Inflammatory macrophage treated with lipopolysaccharide for 1 hour (primary cell): ENCODE data around the gene NUDT22.

ENCODE experiments used
- DNase-seq, 2 donors: peaks; one replicate each; pipeline ENCODE4 v3.0.0-alpha.2; 2020 to 2022

Gene NUDT22, protein sequence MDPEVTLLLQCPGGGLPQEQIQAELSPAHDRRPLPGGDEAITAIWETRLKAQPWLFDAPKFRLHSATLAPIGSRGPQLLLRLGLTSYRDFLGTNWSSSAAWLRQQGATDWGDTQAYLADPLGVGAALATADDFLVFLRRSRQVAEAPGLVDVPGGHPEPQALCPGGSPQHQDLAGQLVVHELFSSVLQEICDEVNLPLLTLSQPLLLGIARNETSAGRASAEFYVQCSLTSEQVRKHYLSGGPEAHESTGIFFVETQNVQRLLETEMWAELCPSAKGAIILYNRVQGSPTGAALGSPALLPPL

GRCh38 chr11:64225608-64226506 is at the start of gene NUDT22, which contains the start of gene TRPT1:
TSS of gene NUDT22 (plus strand) at chr11:64226274. CDS start at chr11:64226653, 379 bp downstream.
TSS of gene TRPT1 (minus strand) at chr11:64226186. CDS start at chr11:64225860, 326 bp downstream.
- DNase-seq = peak; percentile 82 to 94

GRCh38 chr11:64176751-64177150 is 49.3 kb upstream of the NUDT22 start:
- no peak for DNase-seq

DNA sequence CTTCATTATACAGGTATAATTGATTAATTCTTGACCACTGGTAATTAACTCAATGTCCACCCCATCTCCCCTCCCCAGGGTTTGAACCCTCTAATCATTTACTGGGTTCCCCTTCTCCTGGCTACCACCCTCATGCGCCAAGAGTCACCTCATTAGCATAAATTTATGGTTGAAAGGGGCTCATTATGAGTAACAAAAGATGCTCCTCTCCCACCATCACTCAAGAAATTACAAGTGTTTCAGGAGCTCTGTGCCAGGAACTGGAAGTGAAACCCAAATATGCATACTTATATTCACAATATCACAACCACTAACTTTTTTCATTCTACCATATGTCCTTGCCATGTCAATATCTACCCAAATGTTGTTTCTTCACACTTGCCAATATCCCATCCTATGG is 47.9 kb upstream of the NUDT22 start:
- DNase-seq = no peak

DNA sequence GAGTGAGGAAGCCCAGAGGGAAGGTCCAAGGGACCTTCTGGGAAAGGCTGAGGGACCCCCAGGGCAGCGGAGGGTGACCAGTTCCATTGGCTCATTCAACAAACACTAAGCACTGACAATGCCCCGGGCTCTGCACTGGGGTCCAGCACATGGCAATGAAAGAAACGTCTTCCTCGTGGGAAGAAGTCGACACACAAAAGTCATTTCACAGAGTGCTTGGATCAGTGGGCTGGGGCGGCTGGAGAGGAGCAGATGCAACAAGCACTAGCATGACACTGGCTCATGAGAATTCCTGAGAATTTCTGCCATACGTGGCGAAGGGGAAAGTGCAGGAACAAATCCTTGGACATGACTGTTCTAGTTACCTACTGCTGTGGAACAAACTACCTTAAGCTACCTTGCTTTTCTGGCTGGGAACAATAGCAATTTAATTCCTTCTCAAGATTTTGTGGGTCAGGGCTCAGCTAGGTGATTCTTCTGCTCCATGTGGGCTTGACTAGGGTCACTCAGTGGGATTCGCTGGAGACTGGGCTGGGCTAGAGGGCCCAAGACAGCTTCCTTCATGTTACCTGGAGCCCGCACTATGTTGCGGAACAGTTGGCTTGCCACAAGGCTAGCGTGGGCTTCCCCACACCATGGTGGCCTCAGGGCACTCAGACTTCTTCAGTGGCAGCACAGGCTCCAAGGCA is 47.0 kb upstream of the NUDT22 start:
- no peak for DNase-seq

- no peak for DNase-seq
These were observed 45.2 kb upstream of the NUDT22 start for GRCh38 chr11:64180891-64181290.

- DNase-seq = peak; percentile 87 to 88
These were observed 44.3 kb upstream of the NUDT22 start for GRCh38 chr11:64181506-64182411.

GRCh38 chr11:64183890-64184289 is 42.2 kb upstream of the NUDT22 start:
- DNase-seq = no peak

- peak; percentile 62 to 72 for DNase-seq
These were observed 40.8 kb upstream of the NUDT22 start for GRCh38 chr11:64185175-64185692.

DNA sequence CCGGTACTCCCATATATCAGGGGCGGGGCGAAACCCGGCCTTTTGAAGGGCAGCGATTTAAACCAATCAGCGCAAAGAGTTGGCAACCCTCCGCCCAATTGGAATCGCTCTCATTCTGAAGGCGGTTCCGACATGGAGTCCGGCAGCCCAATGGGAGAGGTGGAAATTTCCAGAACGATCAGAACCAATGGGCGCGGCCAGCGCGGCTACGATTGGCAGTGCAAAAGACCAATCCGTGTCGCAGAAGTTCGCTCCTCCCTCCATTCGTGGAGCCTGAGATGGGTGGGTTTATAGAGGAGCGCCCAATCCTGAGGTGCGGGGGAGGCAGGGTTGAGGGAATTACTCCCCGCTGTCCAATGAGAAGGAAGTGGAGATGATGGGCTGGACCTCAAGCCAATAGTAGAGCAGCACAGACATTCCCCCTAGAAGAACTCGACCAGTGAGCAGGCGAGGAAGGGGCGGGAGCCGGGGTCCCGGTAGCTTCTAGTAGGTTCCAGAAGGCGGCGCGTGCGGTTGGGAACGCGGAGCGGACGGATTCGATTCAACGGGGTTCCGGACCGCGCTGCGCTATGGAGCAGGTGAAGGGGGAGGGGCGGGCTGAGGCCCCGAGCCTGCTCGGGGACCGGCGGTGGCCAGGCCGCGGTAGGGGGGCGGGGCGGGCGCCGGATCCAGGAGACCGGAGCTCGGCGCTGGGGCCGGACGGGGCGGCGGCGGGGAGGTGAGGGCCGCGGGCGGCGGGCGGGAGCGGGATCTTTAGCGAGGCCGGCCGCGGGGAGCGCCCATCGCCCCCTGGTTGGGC is 40.2 kb upstream of the NUDT22 start, which contains the start of gene STIP1:
Gene STIP1, plus strand, starts transcription at position 479 of the 799 bp plus-strand sequence. Its CDS starts 91 bp downstream, at position 570.
- DNase-seq = peak; percentile 100

DNA sequence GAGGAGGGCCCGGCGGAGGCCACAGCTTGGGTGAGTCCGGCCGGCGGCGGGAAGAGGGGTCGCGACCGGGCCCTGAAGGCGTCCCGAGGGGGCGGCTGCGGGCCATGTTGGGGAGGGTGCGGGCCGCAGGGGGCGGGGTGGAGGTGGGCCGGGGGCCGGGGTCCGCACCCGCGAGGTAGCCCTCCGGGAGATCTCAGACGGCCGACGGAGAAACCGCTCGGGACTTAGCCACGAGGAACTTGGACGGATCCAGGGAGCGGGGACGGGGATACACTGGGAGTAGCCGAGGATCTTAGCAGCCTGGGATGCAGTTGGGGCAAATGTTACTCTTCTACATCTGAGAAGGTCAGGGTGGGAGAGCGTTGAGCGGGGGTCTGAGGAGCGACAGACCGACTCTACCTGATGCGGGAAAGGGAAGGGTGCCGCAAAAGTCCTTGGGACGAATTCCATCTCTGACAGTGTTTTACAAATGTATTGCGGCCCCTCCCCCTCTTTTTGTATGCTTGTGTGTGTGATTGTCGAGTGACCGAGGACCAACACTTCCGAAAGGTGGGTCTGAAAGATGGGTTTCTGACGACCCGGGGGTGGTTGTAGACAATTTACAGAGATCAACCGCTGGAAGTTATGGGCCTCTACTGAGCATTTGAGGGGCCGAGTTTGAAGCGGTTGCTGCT is 39.4 kb upstream of the NUDT22 start:
- DNase-seq = no peak

GRCh38 chr11:64192434-64192833 is 33.6 kb upstream of the NUDT22 start:
- DNase-seq = peak; percentile 84 to 96

DNA sequence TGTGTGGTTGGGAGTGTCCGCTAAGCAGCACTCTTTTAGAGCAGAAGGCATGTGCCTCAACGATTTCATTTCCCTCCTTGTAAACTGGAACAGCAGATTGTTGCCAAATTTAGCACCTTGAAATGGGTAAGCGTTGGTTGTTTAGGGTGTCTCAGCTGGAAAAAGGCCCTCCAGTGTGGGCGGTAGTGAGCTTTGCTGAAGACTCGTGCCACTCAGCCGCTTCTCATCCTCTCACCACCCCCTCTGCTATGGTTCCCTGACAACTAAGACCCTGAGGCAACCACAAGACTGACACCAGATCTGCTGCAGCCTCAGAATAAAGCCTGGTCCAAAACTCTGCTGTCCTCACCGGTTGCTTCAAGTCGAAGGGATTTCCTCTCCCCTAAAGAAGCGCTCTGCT is 29.4 kb upstream of the NUDT22 start:
- DNase-seq = peak; percentile 15 to 70

DNA sequence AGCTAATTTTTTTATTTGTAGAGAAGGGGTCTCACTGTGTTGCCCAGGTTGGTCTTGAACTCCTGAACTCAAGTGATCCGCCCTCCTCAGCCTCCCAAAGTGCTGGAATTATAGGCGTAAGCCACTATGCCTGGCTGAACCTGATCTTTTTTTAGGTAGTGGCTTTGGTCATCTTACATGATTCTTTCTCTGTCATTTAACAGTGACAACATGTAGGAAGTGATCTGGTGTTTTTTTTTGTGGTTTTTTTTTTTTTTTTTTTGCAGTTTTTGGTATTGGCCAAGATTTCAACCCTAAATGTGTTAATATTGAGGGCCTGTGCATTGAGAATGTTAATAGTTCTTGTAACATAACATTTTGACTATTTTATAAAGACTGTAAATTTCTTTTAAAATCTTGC is 27.6 kb upstream of the NUDT22 start:
- DNase-seq = peak; percentile 60 to 62

DNA sequence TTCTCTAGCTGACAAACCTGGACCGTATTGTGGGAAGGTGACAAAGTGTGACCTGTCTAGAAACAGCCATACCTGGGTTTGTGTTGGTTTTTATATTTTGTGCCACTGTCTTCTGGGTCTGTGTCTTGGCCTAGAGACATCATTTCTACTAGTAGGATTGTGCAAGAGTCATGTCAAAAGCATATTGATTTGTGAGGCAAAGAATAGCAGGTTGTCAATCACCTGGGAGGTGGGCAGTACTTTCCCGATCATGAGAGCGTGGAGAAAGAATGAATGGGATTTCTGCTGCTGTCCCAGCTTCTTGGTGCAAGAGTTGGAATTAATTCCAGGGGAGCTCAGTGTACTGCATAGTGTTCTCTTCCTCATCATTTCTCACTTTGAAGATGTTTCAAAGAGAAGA is 24.5 kb upstream of the NUDT22 start:
- no peak for DNase-seq

DNA sequence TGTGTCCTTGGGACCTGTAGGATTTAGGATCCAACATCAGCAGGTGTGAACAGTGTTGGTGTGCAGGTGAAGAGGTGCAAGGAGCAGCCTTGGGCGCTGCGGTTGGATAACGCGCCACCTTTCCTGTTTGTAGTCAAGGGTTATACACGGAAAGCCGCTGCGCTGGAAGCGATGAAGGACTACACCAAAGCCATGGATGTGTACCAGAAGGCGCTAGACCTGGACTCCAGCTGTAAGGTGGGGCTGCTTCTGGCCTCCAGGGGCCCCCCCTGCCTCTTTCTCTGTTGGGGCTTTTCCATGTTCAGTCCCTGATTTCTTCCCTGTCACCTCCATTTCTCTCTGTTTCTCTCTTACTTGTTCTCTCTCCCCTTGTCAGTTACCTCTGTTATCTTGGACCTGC is 23.1 kb upstream of the NUDT22 start:
- DNase-seq = no peak

DNA sequence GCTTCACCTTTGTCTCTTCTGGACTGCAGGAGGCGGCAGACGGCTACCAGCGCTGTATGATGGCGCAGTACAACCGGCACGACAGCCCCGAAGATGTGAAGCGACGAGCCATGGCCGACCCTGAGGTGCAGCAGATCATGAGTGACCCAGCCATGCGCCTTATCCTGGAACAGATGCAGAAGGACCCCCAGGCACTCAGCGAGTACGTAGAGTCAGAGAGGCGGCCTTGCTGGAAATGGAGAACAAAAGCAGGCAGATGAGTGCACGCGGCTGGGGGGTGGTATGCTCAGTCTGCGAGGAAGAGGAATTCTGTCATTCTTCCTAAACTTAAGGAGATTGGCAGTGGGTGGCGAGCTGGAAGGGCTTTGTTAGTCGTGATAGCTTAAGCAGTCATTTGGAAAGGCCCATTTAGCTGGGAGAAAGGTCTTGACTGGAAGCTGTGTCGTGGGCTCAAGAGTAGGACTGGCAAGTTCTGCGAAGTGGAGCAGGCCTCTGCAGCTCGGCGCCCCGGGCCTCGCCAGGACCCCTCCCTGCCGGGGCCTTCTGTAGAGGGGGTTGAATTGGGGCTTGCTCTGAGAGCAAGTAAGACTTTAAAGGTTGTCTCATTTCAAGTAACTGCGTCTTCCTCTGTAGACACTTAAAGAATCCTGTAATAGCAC is 22.5 kb upstream of the NUDT22 start:
- no peak for DNase-seq

DNA sequence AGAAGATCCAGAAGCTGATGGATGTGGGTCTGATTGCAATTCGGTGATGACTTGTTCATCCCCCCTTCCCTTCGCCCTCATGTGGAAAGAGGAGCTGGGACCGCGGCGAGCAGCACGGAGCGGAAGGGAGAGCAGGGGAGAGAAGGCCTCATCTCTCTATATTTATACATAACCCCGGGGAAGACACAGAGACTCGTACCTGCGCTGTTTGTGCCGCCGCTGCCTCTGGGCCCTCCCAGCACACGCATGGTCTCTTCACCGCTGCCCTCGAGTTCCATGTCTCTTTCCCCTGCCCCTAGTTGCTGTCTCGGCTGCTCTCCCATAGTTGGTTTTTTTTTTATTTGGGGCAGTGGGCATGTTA is 22.0 kb upstream of the NUDT22 start:
- DNase-seq = no peak

GRCh38 chr11:64204464-64204989 is 21.5 kb upstream of the NUDT22 start:
- DNase-seq = peak; percentile 84 to 92

DNA sequence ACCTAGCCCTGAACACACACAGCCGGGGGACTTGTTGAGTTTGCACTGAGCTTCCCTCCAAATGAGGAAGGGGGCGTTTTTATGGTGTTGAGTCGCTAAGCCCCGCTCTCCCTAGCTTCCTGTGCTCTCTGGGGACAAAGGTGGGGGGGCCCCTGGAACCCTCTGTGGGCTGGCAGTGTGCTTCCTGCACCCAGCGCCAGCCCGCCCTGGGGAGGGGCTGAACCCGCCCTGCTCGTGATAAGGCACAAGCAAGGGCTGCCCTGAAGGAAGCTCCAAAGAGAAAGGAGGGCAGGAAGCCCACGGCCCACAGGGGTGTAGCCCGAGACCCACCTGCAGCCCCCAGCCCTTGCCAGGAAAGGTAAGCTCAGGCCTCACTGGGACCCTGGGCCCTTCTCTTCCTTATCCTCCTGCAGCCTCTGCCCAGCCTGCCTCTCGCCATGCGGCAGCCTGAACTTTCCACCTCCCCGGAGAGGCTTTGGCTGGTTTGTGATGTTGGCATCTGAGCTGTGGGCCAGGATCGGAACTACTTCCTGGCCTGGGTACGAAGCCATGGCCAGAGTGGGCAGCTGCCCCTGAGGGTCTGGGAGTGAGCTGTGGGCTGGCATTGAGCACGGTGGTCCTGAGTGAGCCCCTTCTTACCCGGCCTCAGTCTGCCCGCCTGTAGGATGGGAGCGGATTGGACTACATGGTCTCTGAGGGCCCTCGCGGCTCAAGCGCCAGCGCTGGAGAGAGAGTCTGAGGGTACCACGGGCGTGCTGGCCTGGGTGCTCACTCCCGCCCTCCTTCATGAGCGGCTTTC is 19.4 kb upstream of the NUDT22 start, which contains the start of gene FERMT3:
Gene FERMT3, plus strand, starts transcription at position 265 of the 799 bp plus-strand sequence. CDS start 644 bp downstream, outside the sequence.
- peak; percentile 53 to 80 for DNase-seq
